ENCODE measurements around the gene ZNF330. TPM values are rescaled to one million over a fixed set of nuclear protein-coding genes. Genes with fewer than 3 reads are reported as not detected.
A peak's percentile ranks its signal among the peaks of the same experiment; 100 is the strongest.
"Not testable (repeated sequence)": the region's sequence is repeated elsewhere in the genome, so short reads cannot be mapped to it uniquely, and the experiment has no call there.

The ZNF330 gene
- total RNA-seq, 1 donor from 2014 or later: 25.9 TPM

DNA sequence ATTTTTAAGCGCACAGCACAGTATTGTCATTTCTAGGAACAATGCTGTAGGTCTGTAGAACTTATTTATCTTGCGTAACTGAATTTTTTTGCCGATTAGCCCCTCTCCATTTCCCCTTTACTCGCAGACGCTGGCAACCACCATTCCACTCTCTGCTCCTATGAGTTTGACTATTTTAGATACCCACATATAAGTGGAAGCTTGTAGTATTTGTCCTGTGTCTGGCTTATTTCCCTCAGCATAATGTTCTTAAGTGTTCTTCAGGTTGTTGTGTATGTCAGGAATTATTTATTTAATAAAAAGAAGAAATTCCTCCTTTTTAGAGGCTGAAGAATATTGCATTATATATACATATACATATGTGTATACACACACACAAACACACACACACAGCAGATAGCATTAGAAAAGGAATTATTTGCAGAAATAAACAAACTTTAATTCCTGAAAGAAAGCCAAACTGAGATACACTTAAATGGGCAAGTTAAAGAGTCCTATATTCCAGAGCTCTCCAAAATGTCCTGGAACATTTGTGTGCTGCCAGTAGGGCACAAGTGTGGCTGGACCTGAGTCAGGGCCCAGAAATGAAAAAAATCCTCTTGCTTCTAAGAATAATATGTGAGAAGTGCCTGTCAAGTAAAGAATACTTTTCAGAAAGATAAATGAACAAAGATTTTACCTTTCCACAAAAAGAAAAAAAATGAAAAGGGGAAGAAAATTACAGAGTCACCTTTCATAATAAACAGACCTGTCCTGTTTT lies 4.5 kb upstream of the ZNF330 start:
- Mint-ChIP-seq H3K36me3 (ENCODE audit: low read depth) (no peaks in the 10 kb centered on the region), H3K4me3 (ENCODE audit: unreplicated experiment) (no peak overlapping the region), H3K9me3 (ENCODE audit: low read depth) (no peaks in the 10 kb centered on the region), H3K27me3 (ENCODE audit: low read depth) (peaks cover 8% of the 10 kb centered on the region), H3K27ac (ENCODE audit: unreplicated experiment) (no peak overlapping the region), H3K4me1 (ENCODE audit: low read depth) (peaks cover 8% of the 10 kb centered on the region)
- TF ChIP-seq, protein P1, sequence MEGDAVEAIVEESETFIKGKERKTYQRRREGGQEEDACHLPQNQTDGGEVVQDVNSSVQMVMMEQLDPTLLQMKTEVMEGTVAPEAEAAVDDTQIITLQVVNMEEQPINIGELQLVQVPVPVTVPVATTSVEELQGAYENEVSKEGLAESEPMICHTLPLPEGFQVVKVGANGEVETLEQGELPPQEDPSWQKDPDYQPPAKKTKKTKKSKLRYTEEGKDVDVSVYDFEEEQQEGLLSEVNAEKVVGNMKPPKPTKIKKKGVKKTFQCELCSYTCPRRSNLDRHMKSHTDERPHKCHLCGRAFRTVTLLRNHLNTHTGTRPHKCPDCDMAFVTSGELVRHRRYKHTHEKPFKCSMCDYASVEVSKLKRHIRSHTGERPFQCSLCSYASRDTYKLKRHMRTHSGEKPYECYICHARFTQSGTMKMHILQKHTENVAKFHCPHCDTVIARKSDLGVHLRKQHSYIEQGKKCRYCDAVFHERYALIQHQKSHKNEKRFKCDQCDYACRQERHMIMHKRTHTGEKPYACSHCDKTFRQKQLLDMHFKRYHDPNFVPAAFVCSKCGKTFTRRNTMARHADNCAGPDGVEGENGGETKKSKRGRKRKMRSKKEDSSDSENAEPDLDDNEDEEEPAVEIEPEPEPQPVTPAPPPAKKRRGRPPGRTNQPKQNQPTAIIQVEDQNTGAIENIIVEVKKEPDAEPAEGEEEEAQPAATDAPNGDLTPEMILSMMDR (IDR thresholded peaks at IDR 0.05): no peak
- DNase-seq (ENCODE audit: low spot score): no peak

DNA sequence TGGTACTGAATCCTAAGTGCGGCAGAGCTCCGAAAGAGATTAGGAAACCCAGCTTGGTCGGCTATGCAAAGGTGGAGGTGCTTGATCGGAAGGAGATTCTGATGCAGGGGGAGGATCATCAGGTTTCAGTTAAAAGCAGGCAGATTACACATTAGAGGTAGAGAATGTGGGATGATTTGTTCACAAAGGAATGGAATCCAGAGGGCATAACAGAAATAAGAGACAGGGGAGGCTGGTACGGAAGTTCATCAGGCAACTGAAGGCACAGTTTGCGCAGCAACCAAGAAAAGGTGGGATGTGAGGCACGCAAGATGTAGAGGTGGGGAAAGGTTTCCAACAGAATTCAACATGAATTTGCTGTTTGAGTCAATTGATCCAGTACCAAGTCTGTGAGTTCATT lies 424 bp upstream of the ZNF330 start:
- TF ChIP-seq, protein P1 (IDR thresholded peaks at IDR 0.05): no peak
- Mint-ChIP-seq H3K36me3 (ENCODE audit: low read depth) (peaks cover 6% of the 10 kb centered on the region), H3K9me3 (ENCODE audit: low read depth) (no peaks in the 10 kb centered on the region), H3K27ac (ENCODE audit: unreplicated experiment) (no peak overlapping the region), H3K27me3 (ENCODE audit: low read depth) (no peaks in the 10 kb centered on the region), H3K4me1 (ENCODE audit: low read depth) (peaks cover 30% of the 10 kb centered on the region), H3K4me3 (ENCODE audit: unreplicated experiment) (peak overlapping the region; percentile 93)
- DNase-seq (ENCODE audit: low spot score): no peak

DNA sequence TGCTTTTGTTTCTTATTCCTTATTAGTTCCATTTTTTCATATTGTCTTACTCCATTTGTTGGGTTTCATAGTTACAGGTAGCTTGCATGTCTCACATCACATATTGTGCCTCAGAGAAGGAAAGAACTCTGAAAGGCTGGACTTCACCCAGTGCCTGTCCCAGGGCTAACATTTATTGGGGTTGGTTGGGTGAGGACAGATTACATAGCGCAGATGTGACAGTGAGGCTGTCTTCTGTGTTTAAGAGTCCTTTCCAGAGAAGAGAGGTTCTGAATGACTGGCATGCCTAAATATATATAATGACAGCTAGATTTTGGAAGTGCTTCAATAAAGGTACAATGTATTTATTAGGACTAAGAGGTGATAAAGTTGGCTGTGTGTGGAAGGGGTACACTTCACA lies 2.7 kb downstream of the ZNF330 start:
- TF ChIP-seq, protein P1 (IDR thresholded peaks at IDR 0.05): no peak
- no peak for DNase-seq (ENCODE audit: low spot score)
- Mint-ChIP-seq H3K4me3 (ENCODE audit: unreplicated experiment) (no peak overlapping the region), H3K36me3 (ENCODE audit: low read depth) (peaks cover 13% of the 10 kb centered on the region), H3K27me3 (ENCODE audit: low read depth) (no peaks in the 10 kb centered on the region), H3K9me3 (ENCODE audit: low read depth) (no peaks in the 10 kb centered on the region), H3K27ac (ENCODE audit: unreplicated experiment) (no peak overlapping the region), H3K4me1 (ENCODE audit: low read depth) (peaks cover 30% of the 10 kb centered on the region)

DNA sequence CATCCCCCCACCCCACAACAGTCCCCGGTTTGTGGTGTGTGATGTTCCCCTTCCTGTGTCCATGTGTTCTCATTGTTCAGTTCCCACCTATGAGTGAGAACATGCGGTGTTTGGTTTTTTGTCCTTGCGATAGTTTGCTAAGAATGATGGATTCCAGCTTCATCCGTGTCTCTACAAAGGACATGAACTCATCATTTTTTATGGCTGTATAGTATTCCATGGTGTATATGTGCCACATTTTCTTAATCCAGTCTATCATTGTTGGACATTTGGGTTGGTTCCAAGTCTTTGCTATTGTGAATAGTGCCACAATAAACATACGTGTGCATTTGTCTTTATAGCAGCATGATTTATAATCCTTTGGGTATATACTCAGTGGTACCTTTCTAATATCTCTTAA lies 6.6 kb downstream of the ZNF330 start:
- DNase-seq (ENCODE audit: low spot score); H3K27ac Mint-ChIP-seq (ENCODE audit: unreplicated experiment); H3K27me3 Mint-ChIP-seq (ENCODE audit: low read depth); H3K9me3 Mint-ChIP-seq (ENCODE audit: low read depth); H3K4me3 Mint-ChIP-seq (ENCODE audit: unreplicated experiment): not testable (repeated sequence)
- Mint-ChIP-seq H3K4me1 (ENCODE audit: low read depth) (peaks cover 11% of the 10 kb centered on the region), H3K36me3 (ENCODE audit: low read depth) (peaks cover 25% of the 10 kb centered on the region)

DNA sequence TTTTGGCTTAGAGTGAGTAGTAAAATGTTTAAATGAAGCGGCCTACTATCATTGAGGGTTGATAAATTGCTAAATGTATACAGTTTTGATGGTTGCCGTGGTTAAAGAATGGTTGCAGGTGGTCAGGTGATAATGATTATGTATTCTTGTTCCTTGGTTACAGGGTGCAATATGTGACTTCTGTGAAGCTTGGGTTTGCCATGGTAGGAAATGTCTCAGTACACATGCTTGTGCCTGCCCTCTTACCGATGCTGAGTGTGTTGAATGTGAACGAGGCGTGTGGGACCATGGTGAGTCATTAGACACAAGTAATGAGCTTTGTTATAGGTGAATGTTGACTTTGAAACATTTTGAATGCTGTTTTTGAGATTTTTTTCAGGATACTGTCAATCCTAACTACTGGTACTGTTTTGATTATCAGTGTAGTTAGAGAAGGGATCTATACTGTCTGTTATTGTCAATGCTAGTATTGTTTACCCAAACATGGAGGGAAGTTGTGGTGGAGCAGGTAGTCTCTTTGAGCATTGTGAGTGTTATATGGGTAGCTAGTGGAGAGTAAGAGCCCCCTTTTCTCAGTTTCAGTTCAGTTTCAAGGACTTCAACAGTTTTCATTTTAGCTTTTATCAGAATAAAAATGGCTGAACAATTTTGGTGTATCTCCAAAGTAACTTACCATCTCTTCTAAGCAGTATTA lies 8.9 kb downstream of the ZNF330 start:
- Mint-ChIP-seq H3K4me3 (ENCODE audit: unreplicated experiment) (no peak overlapping the region), H3K9me3 (ENCODE audit: low read depth) (no peaks in the 10 kb centered on the region)

More for the DNA sequence above, 8.9 kb downstream of the ZNF330 start:
- Mint-ChIP-seq H3K27ac (ENCODE audit: unreplicated experiment) (no peak overlapping the region), H3K27me3 (ENCODE audit: low read depth) (no peaks in the 10 kb centered on the region), H3K36me3 (ENCODE audit: low read depth) (peaks cover 31% of the 10 kb centered on the region), H3K4me1 (ENCODE audit: low read depth) (no peaks in the 10 kb centered on the region)
- TF ChIP-seq, protein P1 (IDR thresholded peaks at IDR 0.05): no peak
- no peak for DNase-seq (ENCODE audit: low spot score)

Data from chondrocyte (in vitro differentiated cells).